OCI-LY3 (cell line): Measurements from ENCODE around the gene EFNB2.

Experiments used
- CTCF ChIP-seq: fragments of 200-600, 300-600 bp; sonication (generic); IDR thresholded peaks from 2 replicates; pipeline ENCODE4 v1.5.1; 2014; ENCODE audit warnings: antibody characterized with exemption, low read length, low read depth
- EZH2phosphoT487 ChIP-seq: fragments of 200-600 bp; shearing (Covaris generic); IDR thresholded peaks from 2 replicates; pipeline ENCODE4 v1.6.1; 2018; ENCODE audit warnings: antibody characterized with exemption, mixed run types, low read depth

DNA sequence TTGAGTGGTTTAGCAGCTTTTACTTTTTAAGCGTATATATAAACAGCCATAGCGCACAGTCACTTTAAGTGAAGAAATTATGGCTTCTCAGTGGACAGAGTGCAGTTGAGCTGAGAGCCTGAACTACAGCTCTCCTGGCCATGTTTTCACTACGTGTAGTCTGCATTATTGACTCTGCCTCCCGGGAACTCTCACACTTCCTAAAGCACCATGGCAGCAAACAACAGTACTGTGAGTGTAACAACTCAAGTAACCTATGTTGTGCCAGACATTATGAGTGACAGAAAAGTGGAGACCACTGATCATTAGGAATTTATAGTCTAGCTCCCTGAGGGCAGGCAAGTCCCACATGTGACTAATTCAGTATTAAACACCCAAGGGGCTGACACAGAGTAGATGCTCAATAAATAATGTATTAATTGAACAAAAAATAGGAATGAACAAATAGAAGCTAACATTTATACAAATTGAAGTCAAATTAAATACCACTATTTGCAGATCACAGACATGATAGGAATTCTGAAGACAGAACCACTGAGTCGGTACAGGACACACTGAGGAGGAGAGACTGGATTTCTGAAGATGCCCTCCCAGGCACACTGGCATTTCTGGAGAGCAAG lies 19.7 kb downstream of the EFNB2 start:
- TF ChIP-seq CTCF, result no peak
- TF ChIP-seq EZH2phosphoT487, result no peak
